ENCODE results near the gene OTOF. TPM values are rescaled to one million over a fixed set of nuclear protein-coding genes. Genes with fewer than 3 reads are reported as not detected.

The OTOF gene
- total and polyA plus RNA-seq, 9 of the 15 experiments (the other 6 are each of a cell fraction or from before 2014, with no cell fraction given): 0.03 to 0.11 (median 0.06) TPM; not detected in 5

DNA sequence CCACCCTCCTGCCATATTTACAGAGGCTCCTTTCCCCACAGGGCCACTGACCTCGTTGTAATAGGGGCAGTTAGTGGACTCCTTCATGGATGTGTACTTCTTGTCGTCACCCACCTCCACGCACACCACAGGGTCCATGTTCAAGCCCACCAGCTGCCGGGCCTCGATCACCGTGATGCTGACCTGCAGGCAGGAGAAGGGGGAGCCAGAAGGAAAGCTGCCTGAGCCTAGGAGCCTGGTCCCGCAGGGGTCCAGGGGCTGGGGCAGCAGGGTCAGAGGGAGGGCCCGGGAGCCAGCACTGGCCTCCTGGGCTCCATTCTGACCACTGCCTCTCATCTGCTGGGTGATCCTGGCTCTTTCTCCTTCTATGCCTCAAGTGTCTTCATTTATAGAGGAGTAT lies 17.0 kb upstream of the OTOF start:
- BruUV-seq (replicated peaks): no TSS peak
- ATAC-seq: no peak
- Histone ChIP-seq H3K9ac (ENCODE audit: insufficient read depth in 1 of 2, low read depth in 2 of 2, low read length in 2 of 2) (no peak overlapping the region; a peak in 1 of 4 replicates), H3K79me2 (ENCODE audit: control insufficient read depth, insufficient read depth, low read length) (no peaks in the 10 kb centered on the region), H3K27ac (ENCODE audit: extremely low read depth, low read depth, low read length) (no peak overlapping the region), H3K9me3 (replicated peaks; ENCODE audit: control insufficient read depth, insufficient read depth, low read depth, low read length) (no peaks in the 10 kb centered on the region), H3K4me1 (replicated peaks in 1 of 2; ENCODE audit: control insufficient read depth in 2 of 2, insufficient read depth in 2 of 2, low read length in 2 of 2) (peaks cover 17% of the 10 kb centered on the region in 2 experiments), H3K4me2 (ENCODE audit: insufficient read depth, low read length) (no peak overlapping the region), H3K36me3 (ENCODE audit: control insufficient read depth, insufficient read depth, low read length) (no peaks in the 10 kb centered on the region), H2AFZ (ENCODE audit: low read depth, low read length) (no peak overlapping the region), H3K9me1 (ENCODE audit: control insufficient read depth, insufficient read depth, low read length) (no peaks in the 10 kb centered on the region), H4K20me1 (replicated peaks; ENCODE audit: control insufficient read depth, insufficient read depth, low read length) (no peaks in the 10 kb centered on the region), H3K4me3 (no peak overlapping the region), H3K27me3 (ENCODE audit: control insufficient read depth in 2 of 2, insufficient read depth in 2 of 2, low read length in 2 of 2) (peaks cover 19 to 26% of the 10 kb centered on the region in 2 experiments)
- in situ Hi-C loops (cut with MboI) (no loop called here), intact Hi-C loops (cut with micrococcal nuclease) (no loop called here)
- POLR2A ChIA-PET: interaction anchor here (1.1 to 1.6 kb wide), 2 partner anchors 8 to 40 kb away, joined by 3 read pairs; no protein-coding TSS in a partner anchor
- no peak for DNase-seq (ENCODE audit: extremely low read depth in 1 of 4, low spot score in 3 of 4)
- no peak for FAIRE-seq
- CTCF ChIA-PET (ENCODE audit: low intra/inter-chr PET ratio): no interaction called here
- WGBS (ENCODE audit: insufficient coverage, low coverage, missing lambda C conversion rate): 40% methylated on average over 8 of the region's 8 CpGs
- TF ChIP-seq ZBTB12 (CRISPR knock-in tag; IDR thresholded peaks at IDR 0.05): no peak
- no peak for TF ChIP-seq GABPB1 (CRISPR knock-in tag; IDR thresholded peaks at IDR 0.05)
- TF ChIP-seq KLF13 (tag; IDR thresholded peaks at IDR 0.05; ENCODE audit: borderline replicate concordance, low read depth): no peak
- TF ChIP-seq, protein P1, sequence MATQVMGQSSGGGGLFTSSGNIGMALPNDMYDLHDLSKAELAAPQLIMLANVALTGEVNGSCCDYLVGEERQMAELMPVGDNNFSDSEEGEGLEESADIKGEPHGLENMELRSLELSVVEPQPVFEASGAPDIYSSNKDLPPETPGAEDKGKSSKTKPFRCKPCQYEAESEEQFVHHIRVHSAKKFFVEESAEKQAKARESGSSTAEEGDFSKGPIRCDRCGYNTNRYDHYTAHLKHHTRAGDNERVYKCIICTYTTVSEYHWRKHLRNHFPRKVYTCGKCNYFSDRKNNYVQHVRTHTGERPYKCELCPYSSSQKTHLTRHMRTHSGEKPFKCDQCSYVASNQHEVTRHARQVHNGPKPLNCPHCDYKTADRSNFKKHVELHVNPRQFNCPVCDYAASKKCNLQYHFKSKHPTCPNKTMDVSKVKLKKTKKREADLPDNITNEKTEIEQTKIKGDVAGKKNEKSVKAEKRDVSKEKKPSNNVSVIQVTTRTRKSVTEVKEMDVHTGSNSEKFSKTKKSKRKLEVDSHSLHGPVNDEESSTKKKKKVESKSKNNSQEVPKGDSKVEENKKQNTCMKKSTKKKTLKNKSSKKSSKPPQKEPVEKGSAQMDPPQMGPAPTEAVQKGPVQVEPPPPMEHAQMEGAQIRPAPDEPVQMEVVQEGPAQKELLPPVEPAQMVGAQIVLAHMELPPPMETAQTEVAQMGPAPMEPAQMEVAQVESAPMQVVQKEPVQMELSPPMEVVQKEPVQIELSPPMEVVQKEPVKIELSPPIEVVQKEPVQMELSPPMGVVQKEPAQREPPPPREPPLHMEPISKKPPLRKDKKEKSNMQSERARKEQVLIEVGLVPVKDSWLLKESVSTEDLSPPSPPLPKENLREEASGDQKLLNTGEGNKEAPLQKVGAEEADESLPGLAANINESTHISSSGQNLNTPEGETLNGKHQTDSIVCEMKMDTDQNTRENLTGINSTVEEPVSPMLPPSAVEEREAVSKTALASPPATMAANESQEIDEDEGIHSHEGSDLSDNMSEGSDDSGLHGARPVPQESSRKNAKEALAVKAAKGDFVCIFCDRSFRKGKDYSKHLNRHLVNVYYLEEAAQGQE (IDR thresholded peaks at IDR 0.05; ENCODE audit: borderline replicate concordance): no peak
- TF ChIP-seq, protein P1 (CRISPR knock-in tag; IDR thresholded peaks at IDR 0.05; ENCODE audit: low read depth): no peak
- TF ChIP-seq ESRRB (CRISPR knock-in tag; IDR thresholded peaks at IDR 0.05; ENCODE audit: borderline replicate concordance): no peak
- no peak for TF ChIP-seq NFATC3 (IDR thresholded peaks at IDR 0.05)
- no peak for TF ChIP-seq ZC3H11A (IDR thresholded peaks at IDR 0.05; ENCODE audit: low read depth, low read length)
- TF ChIP-seq MBD1 (CRISPR knock-in tag; IDR thresholded peaks at IDR 0.05): no peak
- no peak for TF ChIP-seq MTA2 (IDR thresholded peaks at IDR 0.05; ENCODE audit: low read depth)
- TF ChIP-seq TCFL5 (CRISPR knock-in tag; conservative IDR thresholded peaks at IDR 0.05): no peak
- TF ChIP-seq CC2D1A (IDR thresholded peaks at IDR 0.05): no peak
- no peak for TF ChIP-seq WHSC1 (IDR thresholded peaks at IDR 0.05; ENCODE audit: low read length)
- TF ChIP-seq SMARCA4 (IDR thresholded peaks at IDR 0.05): no peak
